ENCODE data around the gene TMUB2.

The TMUB2 gene

GRCh38 chr17:44199553-44200477, 13.0 kb downstream of the TMUB2 start, which contains the start of gene ATXN7L3:
TSS of gene ATXN7L3 (minus strand) at chr17:44199884. CDS start at chr17:44198070, 1,814 bp downstream.
- TF ChIP-seq SIN3A (IDR thresholded peaks at IDR 0.05; ENCODE audit: borderline replicate concordance, insufficient read depth, low read length) = 0 out of 2 replicates have a peak, but pooled peaks have one; percentile 70
- peak in 1 of 2 experiments; percentile 39; a peak in 1 of 4 replicates for TF ChIP-seq REST (IDR thresholded peaks at IDR 0.05; ENCODE audit: insufficient read depth in 1 of 2, low read depth in 2 of 2, low read length in 2 of 2)
- no peak for TF ChIP-seq TAF1 (IDR thresholded peaks at IDR 0.05; ENCODE audit: borderline replicate concordance, insufficient read depth, low read length)
- peak; percentile 58 for TF ChIP-seq POLR2AphosphoS5 (IDR thresholded peaks at IDR 0.05; ENCODE audit: low read depth, low read length)
- peak; percentile 55 for TF ChIP-seq FOXP2 (optimal IDR thresholded peaks at IDR 0.05; ENCODE audit: borderline replicate concordance, extremely low read depth, extremely low read length, insufficient read depth)

- TF ChIP-seq FOXP2 (optimal IDR thresholded peaks at IDR 0.05; ENCODE audit: borderline replicate concordance, extremely low read depth, extremely low read length, insufficient read depth) (no peak), POLR2AphosphoS5 (IDR thresholded peaks at IDR 0.05; ENCODE audit: low read depth, low read length) (peak; percentile 72)
Observed at GRCh38 chr17:44200478-44201155, 13.8 kb downstream of the TMUB2 start.

GRCh38 chr17:44202756-44203155, 16.0 kb downstream of the TMUB2 start:
- no peak for TF ChIP-seq POLR2AphosphoS5 (IDR thresholded peaks at IDR 0.05; ENCODE audit: low read depth, low read length)
- TF ChIP-seq TAF1 (IDR thresholded peaks at IDR 0.05; ENCODE audit: borderline replicate concordance, insufficient read depth, low read length) = no peak
- TF ChIP-seq SIN3A (IDR thresholded peaks at IDR 0.05; ENCODE audit: borderline replicate concordance, insufficient read depth, low read length) = no peak
- no peak for TF ChIP-seq REST (IDR thresholded peaks at IDR 0.05; ENCODE audit: insufficient read depth in 1 of 2, low read depth in 2 of 2, low read length in 2 of 2)
- no peak for TF ChIP-seq FOXP2 (optimal IDR thresholded peaks at IDR 0.05; ENCODE audit: borderline replicate concordance, extremely low read depth, extremely low read length, insufficient read depth)

GRCh38 chr17:44203731-44204440, 17.1 kb downstream of the TMUB2 start:
- TF ChIP-seq FOXP2 (optimal IDR thresholded peaks at IDR 0.05; ENCODE audit: borderline replicate concordance, extremely low read depth, extremely low read length, insufficient read depth) = no peak
- TF ChIP-seq REST (IDR thresholded peaks at IDR 0.05; ENCODE audit: insufficient read depth in 1 of 2, low read depth in 2 of 2, low read length in 2 of 2) = no peak
- no peak for TF ChIP-seq TAF1 (IDR thresholded peaks at IDR 0.05; ENCODE audit: borderline replicate concordance, insufficient read depth, low read length)
- no peak for TF ChIP-seq POLR2AphosphoS5 (IDR thresholded peaks at IDR 0.05; ENCODE audit: low read depth, low read length)
- no peak for TF ChIP-seq SIN3A (IDR thresholded peaks at IDR 0.05; ENCODE audit: borderline replicate concordance, insufficient read depth, low read length)

- TF ChIP-seq FOXP2 (optimal IDR thresholded peaks at IDR 0.05; ENCODE audit: borderline replicate concordance, extremely low read depth, extremely low read length, insufficient read depth) (no peak), TAF1 (IDR thresholded peaks at IDR 0.05; ENCODE audit: borderline replicate concordance, insufficient read depth, low read length) (no peak), SIN3A (IDR thresholded peaks at IDR 0.05; ENCODE audit: borderline replicate concordance, insufficient read depth, low read length) (no peak), POLR2AphosphoS5 (IDR thresholded peaks at IDR 0.05; ENCODE audit: low read depth, low read length) (no peak; the same call in 1 of the 2 replicates), REST (IDR thresholded peaks at IDR 0.05; ENCODE audit: insufficient read depth in 1 of 2, low read depth in 2 of 2, low read length in 2 of 2) (no peak)
Observed at GRCh38 chr17:44204441-44204882, 17.7 kb downstream of the TMUB2 start.

Measured in PFSK-1 (cell line).